Glutamatergic neuron (in vitro differentiated cells): ENCODE data around the gene DCP1B. TPM values are rescaled to one million over a fixed set of nuclear protein-coding genes. Genes with fewer than 3 reads are reported as not detected.

ENCODE experiments used
- DNase-seq: peaks from one replicate; pipeline ENCODE4 v3.0.0; 2022
- H3K27ac Mint-ChIP-seq: one replicate; pipeline ENCODE4 v1.8.0; 2020; ENCODE audit warnings: mild to moderate bottlenecking, mixed read lengths, inconsistent platforms; ENCODE audit not compliant: unreplicated experiment
- H3K27me3 Mint-ChIP-seq: one replicate; pipeline ENCODE4 v1.8.0; 2020; ENCODE audit warnings: mild to moderate bottlenecking, moderate library complexity, mixed read lengths, inconsistent platforms; ENCODE audit not compliant: unreplicated experiment
- H3K36me3 Mint-ChIP-seq: one replicate; pipeline ENCODE4 v1.8.0; 2020; ENCODE audit warnings: mild to moderate bottlenecking, mixed read lengths, inconsistent platforms; ENCODE audit not compliant: unreplicated experiment
- H3K4me1 Mint-ChIP-seq: one replicate; pipeline ENCODE4 v1.8.0; 2020; ENCODE audit warnings: mild to moderate bottlenecking, low read depth, mixed read lengths, inconsistent platforms; ENCODE audit not compliant: unreplicated experiment
- H3K4me3 Mint-ChIP-seq: one replicate; pipeline ENCODE4 v1.8.0; 2020; ENCODE audit warnings: mild to moderate bottlenecking, mixed read lengths, inconsistent platforms; ENCODE audit not compliant: unreplicated experiment
- H3K9me3 Mint-ChIP-seq: one replicate; pipeline ENCODE4 v1.8.0; 2020; ENCODE audit warnings: mild to moderate bottlenecking, moderate library complexity, mixed read lengths, inconsistent platforms; ENCODE audit not compliant: unreplicated experiment
- total RNA-seq: library from RNA; stranded (reverse); fragmentation: NEBNext Ultra II Directional; extraction: Animal tissue kit (Norgen Biotek cat#: 25700); gene quantifications from one replicate; pipeline ENCODE4 v1.2.1, GENCODE V29; 2021; ENCODE audit not compliant: unreplicated experiment
- TF ChIP-seq, protein P1 (sequence below): fragments of 200-600 bp; sonication (generic); IDR thresholded peaks from one replicate; pipeline ENCODE4 v1.5.0; 2021; ENCODE audit not compliant: partially characterized antibody, unreplicated experiment

The DCP1B gene
- total RNA-seq, 1 donor from 2014 or later, result 14.2 TPM

DNA sequence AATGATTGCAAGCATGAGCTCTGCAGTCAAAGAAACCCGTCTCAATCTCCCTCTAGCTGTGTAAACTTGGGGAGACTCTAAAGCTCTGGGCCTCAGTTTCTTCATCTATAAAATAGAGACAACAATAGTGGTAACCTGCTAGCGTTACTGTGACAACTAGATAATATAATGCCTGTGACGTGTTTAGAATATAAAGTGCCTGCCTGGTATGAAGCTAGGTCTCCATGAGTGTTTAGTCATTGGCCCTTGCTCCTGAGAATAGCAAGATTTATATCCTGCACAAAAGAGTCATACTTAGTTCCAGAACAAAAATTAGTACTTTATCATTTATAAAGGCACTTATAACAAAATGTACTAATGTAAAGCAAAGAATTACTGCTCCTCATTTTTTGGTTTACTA is 8.8 kb upstream of the DCP1B start:
- Mint-ChIP-seq H3K4me3 (no peak overlapping the region), H3K9me3 (peaks cover 2% of the 10 kb centered on the region), H3K27me3 (peaks cover 2% of the 10 kb centered on the region), H3K36me3 (no peaks in the 10 kb centered on the region), H3K27ac (no peak overlapping the region), H3K4me1 (peaks cover 4% of the 10 kb centered on the region)
- TF ChIP-seq, protein P1, sequence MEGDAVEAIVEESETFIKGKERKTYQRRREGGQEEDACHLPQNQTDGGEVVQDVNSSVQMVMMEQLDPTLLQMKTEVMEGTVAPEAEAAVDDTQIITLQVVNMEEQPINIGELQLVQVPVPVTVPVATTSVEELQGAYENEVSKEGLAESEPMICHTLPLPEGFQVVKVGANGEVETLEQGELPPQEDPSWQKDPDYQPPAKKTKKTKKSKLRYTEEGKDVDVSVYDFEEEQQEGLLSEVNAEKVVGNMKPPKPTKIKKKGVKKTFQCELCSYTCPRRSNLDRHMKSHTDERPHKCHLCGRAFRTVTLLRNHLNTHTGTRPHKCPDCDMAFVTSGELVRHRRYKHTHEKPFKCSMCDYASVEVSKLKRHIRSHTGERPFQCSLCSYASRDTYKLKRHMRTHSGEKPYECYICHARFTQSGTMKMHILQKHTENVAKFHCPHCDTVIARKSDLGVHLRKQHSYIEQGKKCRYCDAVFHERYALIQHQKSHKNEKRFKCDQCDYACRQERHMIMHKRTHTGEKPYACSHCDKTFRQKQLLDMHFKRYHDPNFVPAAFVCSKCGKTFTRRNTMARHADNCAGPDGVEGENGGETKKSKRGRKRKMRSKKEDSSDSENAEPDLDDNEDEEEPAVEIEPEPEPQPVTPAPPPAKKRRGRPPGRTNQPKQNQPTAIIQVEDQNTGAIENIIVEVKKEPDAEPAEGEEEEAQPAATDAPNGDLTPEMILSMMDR, result no peak
- DNase-seq, result no peak

DNA sequence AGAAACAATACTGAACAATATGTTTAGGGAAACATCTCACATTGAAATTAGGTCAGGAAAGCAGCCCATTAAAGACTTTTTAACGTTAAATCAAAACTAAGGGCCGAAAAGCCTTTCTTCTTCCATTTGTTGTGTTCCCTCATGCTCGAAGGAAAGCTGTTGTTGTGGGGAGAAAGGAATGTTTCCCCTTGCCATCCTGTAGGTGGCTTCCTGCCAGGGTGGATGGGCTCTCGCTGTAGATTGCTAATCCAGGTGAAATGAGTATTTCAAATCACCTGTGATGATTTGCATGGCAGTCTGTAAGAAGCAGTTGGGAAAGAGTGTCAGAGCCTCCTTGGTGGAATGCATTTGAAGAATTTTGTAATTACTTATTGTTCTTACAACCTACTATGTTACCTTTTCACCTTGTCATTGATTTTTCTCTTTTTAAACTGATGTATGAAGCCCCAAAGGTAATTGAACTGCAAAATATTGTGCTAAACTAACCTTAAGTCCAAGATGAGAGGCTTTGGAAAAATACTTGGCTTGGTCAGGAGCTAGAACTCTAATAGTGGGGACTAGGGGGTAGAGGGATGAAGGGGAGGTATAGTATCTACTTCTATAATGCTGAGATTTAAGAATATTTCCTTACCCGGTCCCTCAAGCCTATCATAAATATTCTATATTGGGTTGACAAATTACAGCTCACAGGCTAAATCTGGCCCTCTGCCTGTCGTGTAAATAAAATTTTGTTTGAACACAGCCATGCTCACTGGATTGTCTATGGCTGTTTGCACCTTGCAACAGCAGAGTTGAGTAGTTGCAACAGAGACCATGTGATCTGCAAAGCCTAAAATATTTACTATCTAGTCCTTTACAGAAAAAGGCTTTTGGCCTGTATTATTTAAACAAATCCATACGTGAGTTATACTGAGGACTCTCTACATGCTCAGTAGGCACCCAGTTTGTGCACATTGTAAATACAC is 7.7 kb upstream of the DCP1B start:
- Mint-ChIP-seq H3K36me3 (no peaks in the 10 kb centered on the region), H3K9me3 (peaks cover 2% of the 10 kb centered on the region), H3K4me3 (no peak overlapping the region), H3K27me3 (peaks cover 2% of the 10 kb centered on the region), H3K4me1 (peaks cover 4% of the 10 kb centered on the region), H3K27ac (no peak overlapping the region)
- TF ChIP-seq, protein P1, result no peak
- no peak for DNase-seq

DNA sequence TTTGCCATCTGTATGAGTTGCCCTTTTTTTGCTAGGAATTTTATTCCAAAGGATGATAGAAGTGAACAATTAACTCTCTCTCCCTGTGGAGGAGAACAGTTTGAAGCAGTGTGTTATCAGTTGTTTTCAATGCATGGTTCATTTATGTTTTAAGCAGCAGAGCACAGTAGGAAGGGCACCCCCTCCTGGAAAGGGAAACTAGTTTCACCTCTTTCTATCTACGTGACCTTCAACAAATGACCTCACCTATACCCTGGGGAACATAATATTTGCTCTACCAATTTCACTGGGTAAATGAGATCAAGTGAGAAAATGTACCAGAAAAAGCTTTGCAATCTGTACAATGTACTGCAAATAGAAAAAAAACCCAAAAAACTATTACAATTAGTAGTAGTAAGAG is 5.4 kb upstream of the DCP1B start:
- TF ChIP-seq, protein P1, result no peak
- peaks cover 2% of the 10 kb centered on the region for H3K9me3 Mint-ChIP-seq
- no peak overlapping the region for H3K27ac Mint-ChIP-seq
- peaks cover 8% of the 10 kb centered on the region for H3K4me1 Mint-ChIP-seq
- peaks cover 2% of the 10 kb centered on the region for H3K27me3 Mint-ChIP-seq
- H3K4me3 Mint-ChIP-seq, result no peak overlapping the region
- no peaks in the 10 kb centered on the region for H3K36me3 Mint-ChIP-seq
- DNase-seq, result no peak

DNA sequence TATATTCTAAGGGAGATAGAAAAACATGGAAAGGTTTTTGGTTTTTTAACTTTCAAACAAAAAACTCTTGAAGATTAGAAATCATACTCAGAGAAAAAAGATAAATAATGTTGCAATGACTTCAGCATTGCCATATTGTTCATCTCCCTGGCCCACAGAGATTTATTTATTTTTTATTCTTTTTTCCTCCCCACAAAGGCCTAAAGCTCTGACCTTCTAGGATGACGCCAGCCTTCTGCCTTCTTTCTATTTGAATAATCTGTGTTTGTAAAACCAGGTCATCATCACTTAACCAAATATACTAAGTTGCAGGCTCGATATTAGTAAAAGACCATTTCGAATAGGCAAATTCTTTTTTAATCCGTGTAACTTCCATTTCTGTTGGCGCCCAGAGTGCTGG is 4.4 kb upstream of the DCP1B start:
- TF ChIP-seq, protein P1, result no peak
- Mint-ChIP-seq H3K9me3 (peaks cover 5% of the 10 kb centered on the region), H3K4me3 (no peak overlapping the region), H3K27me3 (peaks cover 7% of the 10 kb centered on the region), H3K4me1 (peaks cover 12% of the 10 kb centered on the region), H3K27ac (no peak overlapping the region), H3K36me3 (no peaks in the 10 kb centered on the region)
- no peak for DNase-seq

DNA sequence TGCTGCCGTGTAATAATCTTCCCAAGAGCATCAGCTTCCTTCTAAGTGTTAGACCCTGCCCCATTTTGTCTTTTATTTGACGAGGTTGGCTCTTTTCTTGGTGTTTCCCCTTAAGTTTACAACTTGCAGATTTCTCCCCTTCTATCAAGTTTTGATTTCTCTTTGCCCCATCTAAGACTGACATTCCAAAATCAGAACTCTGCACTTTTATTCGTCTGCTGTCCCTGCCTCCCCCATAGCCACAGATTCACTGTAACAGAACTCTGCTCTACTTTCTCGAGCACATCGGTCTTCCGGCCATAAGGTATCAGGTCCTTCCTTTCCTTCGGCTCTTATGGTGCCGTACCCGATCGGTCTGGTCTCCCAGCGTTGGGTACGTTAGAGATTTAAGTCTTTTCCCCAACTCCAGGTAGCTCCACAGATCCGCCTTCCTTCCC is 563 bp downstream of the DCP1B start:
- peak overlapping the region; percentile 98 for H3K27ac Mint-ChIP-seq
- no peak for DNase-seq
- H3K36me3 Mint-ChIP-seq, result no peaks in the 10 kb centered on the region
- H3K27me3 Mint-ChIP-seq, result peaks cover 6% of the 10 kb centered on the region
- H3K4me1 Mint-ChIP-seq, result peaks cover 17% of the 10 kb centered on the region
- H3K4me3 Mint-ChIP-seq, result peak overlapping the region; percentile 100
- TF ChIP-seq, protein P1, result no peak
- peaks cover 5% of the 10 kb centered on the region for H3K9me3 Mint-ChIP-seq
